GM21526 (cell line): Measurements from ENCODE around the gene CNTNAP4.

Source experiments
- ATAC-seq: cut with Tn5 transposase; IDR thresholded peaks from one replicate; pipeline ENCODE4 v1.9.1; 2021; ENCODE audit warnings: moderate library complexity; ENCODE audit not compliant: unreplicated experiment, low FRiP score

Gene CNTNAP4

DNA sequence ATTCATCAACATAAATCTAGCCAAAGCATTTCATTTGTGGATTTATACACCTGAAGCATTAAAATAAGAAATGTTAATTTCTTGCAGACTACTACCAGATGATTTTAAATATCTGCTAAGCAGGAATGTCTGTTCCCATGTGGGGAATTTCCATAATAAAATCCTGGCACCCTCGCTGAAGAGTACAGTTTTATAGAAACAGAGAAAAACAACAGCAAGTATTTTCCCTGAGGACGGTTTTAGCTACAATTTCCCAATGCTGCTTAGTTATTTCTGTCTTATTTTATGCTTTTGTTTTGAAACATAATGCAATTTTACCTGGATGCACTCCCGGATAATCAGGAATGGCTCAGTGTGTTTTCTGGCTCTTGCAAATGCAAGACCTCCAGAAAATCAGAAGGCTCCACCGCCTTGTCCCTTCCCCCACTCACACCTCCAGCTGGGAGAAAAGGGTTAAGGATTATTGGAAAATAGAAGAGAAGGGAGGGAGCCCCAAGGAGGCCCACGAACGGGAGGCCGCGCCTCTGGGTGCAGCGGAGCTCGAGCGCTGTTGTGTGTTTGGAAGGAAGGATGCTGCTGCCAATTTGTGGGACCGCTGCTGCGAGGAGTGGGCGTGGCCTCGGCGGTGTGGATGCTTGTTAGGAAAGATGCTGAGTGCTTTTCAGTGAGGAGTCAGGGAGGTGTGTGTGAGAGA, at the start of gene CNTNAP4:
TSS of gene CNTNAP4 (plus strand) at position 657 of the 694 bp plus-strand sequence. CDS start 262 bp downstream, outside the sequence.
- ATAC-seq, result no peak

DNA sequence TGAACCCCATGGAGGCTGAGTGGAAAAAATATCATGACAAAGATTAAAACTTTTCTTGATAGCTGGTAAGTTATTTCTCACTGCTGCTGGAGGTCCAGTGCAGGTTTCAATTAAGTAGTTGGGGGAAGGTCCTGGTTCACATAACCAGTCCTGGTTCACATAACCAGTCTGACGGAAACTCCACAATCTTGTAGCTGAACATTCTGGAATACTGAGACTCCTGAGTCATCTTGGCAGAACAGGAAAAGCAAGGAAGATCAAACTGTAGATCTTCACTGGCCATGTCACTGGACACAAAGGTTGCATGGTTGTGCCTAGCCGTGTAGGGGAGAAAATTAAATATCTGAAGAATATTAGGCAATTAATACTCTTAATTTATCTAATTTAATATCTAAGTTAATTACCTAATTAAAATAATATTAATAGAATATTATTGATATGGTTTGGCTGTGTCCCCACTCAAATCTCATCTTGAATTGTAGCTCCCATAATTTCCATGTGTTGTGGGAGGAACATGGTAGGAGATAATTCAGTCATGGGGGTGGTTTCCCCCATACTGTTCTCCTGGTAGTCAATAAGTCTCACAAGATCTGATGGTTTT, 48.6 kb upstream of the CNTNAP4 start:
- ATAC-seq, result no peak

DNA sequence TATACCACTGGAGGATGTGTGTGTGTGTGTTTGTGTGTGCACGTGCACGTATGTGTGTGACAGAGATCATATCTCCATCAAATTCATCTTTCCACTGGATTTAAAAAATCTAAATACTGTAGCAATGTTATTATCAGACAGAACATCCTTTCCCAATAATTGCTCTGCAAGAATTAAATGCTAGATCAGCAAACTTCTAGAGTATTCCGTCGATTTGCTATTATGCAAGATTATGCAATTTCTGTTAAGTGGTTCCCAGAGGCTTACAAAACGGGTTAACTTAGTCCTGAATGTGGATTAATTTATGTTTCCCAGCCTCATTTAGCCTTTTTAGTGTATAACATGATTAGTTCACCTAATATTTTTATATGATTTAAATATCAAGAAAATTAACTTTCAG, 44.5 kb upstream of the CNTNAP4 start:
- no peak for ATAC-seq

DNA sequence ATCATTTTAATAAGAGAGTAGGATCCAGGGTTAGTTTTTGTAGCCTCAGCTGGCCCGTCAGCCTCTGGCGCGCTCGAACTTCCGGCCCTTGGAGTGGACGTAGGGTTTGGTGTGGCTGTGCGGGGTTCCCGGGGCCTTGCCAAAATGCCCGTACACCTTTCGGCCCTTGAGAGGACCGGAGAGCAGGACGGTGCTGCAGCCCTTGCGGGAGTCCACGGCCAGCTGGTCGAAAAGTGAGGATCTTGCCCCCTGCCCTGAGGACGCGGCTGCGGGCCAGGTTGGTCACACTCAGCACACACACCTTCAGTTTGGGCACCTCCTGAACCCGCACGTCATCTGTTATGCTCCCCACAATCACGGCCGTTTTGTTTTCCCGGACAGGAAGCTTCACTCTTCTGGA, 42.2 kb upstream of the CNTNAP4 start:
- ATAC-seq, result no peak

DNA sequence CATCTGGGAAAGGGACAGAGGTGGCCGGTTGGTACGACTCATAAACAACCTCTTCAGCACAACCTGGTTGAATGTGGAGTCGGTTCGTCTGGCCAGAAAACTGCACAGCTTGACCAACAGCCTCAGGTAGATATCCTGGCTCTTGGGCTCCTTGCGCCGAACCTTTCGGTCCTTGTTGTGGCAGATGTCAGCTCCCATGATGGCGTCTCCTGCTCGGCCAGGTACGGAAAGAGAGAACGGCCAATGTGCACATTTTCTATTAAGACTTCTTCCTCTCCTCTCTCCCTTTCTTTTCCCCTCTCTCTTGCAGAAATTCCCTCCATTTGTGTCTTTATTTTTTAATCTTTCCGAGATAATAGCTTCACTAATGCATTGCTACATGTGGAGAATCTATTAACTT, 41.8 kb upstream of the CNTNAP4 start:
- ATAC-seq, result no peak

DNA sequence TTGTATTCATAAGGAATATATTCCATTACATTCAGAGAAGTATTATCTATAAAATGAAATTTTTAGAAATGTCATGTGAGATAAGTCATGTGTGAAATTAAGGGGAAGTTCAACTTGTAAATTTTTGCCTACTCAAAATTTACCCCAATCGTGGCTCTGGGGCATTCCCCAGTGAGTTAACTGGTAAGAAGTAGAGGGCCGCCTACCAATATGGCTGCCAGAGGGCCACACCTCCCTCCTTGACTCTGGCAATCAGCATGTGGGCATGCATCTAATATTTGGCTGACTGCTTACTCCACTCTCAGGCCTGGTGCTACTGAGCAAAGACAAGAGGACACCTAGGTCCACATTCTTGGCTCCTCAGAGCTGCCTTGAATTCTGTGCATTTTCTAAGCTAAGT, 39.7 kb upstream of the CNTNAP4 start:
- no peak for ATAC-seq

DNA sequence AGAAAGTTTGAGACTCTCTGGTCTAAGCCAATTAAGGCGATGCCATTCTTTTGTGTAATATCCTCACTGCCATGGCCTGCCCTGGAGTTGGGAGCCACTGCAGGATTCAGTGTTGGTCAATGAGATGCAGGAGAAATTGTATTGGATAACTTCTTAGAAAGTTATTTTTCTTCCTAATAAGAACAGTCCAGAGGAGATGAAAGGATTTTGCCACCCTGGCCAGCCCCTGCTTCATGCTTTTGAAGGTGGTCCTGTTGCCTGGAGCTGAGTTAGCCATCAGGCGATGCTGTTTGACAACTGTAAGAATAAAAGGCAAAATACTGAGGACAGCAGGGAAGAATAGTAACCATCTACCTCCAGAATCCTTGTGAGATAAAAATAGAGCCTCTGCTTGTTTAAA, 35.4 kb upstream of the CNTNAP4 start:
- ATAC-seq, result no peak

DNA sequence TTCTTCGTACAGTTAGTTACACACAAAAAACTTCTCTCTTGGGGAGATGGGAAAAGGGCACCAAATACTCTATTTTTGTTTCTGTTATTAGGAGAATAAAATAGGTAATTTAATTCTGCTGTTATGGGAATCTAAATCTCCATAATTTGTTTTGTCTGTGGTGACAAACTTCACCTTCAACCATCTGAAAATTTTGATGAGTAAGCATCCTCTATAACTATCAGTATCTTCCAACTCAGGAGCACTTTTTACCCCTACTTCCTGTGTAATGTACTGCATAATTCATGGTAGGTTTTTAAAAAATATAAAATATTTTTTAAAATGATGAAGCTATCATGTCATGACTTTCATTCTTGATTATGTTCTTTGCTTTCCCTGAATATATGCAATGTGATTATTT, 33.6 kb upstream of the CNTNAP4 start:
- ATAC-seq, result no peak

DNA sequence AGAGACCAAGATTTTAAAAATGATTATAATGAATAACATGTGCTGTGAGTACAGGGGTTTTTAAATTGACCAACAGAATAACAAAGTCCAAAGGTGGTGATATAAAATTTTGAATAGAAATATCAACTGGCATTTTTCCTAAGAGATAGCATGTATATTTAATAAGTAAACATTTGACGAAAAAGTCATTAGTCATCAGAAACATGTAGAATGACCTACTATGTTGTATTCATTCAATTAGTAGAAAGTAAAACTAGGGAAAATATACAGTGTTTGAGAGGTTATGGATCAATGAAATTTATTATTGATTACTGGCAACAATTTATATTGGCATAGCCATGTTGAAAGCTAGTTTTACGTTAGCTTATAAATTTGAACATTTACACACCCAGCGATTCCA, 30.6 kb upstream of the CNTNAP4 start:
- ATAC-seq, result no peak

DNA sequence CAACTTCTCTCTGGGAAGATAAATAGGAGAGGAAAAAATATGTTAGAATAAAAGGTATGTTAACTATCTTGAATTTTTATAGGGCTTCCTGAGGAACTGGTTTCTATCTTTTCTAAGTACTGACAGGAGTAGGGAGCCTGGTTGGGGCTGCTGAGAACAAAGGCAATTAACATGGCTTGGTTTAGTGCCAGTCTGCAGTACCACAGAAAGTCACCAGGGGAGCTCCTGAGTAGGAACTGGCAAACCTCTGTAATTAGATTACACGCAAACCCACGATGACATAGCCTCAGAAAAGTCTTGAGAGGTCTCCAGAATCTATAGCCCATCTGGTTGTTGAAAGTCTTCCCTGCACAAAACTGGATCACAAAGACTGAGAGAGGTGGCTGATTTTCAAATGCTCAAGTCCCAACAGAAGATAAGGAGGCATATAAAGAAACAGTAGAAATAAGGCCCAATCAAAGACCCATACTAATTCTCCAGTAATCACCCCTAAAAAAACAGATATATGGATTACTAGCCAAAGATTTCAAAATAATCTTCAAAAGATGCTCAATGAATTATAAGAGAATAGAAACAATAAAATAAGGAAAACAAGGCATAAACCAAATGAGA, 11.7 kb upstream of the CNTNAP4 start:
- ATAC-seq, result peak; percentile 95

DNA sequence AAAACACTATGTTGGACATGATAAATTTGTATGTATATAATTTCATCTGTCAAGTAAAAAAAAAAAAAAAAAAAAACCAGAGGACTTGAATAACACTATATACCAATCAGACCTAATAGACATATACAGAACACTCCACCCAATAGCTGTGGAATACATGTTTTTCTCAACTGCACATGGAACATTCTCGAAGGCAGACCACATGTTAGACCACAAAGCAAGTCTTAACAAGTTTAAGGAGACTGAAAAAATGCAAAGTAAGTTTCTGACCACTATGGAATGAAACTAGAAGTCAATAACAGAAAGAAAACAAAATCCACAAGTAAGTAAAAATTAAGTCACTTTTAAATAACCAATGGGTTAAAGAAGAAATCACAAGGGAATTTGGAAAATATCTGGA, 8.4 kb upstream of the CNTNAP4 start:
- ATAC-seq, result no peak

DNA sequence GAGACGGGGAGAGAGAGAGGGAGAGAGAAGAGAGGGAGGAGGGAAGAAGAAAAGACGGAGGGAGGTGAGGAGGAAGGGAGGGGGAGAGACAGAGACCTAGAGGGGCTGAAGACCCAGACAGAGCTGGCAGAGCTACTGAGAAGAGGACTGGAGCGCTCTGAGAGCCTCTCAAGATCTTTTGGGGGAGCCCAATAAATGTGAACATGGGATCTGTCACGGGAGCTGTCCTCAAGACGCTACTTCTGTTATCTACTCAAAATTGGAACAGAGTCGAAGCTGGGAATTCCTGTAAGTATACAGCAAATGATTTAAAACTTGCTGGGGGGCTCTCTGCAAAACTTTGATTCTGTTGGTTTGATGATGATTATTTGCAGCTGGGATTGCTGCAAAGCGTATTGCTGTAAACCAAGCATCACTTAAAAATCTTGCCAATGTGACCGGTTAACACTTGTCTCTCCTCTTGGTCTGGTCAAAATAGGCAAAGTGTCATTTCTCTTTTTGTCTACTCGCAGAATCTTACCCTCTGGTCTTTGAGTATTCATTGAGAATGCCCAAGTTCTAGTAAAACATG, 344 bp downstream of the CNTNAP4 start:
- ATAC-seq, result no peak

DNA sequence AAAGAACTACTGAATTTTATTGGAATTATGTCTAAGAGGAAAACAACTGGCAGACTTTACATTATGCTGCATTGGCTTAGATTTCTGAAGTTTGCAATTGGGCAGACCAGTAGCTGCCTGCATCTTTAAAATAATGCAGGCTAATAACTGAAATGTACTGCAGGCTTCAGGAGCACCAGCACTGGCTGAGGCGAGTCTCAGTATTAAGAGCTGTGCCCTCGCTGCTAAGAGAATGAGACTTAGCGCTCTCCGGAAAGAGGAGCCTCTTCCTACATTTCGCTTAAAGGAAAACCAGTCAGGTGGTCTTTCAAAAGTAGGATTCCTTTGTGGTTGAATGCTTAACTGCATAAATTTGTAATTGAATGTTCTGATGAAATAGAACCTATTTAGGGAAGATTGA, 885 bp downstream of the CNTNAP4 start:
- no peak for ATAC-seq

DNA sequence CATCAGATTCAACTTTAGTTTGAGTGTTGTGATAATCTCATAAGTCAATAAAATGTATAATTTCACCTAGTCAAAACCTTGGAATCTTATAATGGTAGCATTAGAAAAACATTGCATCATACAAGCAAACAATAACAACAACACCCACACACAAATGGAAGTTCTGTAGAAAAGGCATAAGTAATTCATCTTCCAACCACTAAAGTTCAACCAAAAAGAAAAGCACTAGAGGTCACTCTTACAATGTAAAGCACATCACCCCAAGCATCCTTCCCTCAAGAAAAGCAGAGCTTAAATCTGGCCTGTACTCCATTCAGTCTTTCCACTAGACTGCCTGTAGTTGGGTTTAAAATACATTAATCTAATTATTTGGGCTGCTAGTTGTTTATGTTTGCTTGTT, 1.8 kb downstream of the CNTNAP4 start:
- no peak for ATAC-seq

DNA sequence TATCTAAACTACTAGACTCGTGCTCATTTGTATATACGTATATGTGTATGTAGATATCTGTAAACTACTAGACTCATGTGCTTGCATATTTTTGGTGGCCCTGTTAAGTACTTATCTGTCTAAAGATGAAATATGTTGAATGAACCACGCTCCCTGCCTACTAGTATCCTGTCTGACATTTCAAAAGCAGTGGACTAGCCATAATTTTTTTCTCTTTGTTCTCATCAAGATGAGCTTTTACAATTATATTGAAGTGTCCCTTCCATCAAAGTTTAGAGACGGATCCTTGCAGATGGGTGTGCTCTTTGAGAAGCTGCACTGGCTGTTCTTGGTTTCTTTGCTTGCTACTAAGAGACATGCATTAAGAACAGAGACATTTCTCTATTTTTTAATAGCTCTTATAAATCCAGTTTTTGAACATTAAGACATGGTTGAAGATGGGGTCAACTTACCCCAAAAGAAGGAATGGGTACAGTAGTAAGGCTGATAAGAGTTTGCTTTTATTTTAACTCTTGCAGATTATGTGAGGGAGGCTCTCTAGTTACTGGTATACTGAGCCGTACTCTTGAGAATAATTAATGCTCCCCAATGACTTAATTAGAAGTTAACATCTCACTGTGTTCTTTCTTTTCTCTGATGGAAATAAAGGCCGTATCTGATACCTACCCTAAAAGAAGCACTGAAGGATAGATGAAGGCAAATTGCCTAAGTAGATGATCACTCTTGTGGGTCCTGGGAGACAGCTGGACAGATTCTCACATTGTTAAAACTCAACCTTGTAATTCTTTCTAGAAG, 3.4 kb downstream of the CNTNAP4 start:
- ATAC-seq, result no peak

DNA sequence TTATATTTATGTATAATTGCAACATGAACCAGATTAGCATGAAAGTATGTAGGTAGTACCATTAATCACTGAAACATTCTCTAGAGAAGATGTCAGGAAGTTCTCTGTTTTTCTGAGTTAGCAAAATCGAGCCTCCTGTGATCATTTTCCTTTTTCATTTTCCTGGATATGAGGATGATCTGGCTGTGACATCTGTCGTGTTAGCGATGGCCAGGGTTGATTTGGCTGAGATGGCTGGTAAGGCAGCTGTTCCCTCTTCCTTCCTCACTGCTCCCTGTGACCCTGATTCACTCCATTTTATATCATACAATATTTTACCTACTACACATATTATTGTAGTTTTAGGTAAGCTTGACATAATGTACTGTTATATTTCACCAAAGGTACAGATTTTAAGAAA, 10.3 kb downstream of the CNTNAP4 start:
- no peak for ATAC-seq

DNA sequence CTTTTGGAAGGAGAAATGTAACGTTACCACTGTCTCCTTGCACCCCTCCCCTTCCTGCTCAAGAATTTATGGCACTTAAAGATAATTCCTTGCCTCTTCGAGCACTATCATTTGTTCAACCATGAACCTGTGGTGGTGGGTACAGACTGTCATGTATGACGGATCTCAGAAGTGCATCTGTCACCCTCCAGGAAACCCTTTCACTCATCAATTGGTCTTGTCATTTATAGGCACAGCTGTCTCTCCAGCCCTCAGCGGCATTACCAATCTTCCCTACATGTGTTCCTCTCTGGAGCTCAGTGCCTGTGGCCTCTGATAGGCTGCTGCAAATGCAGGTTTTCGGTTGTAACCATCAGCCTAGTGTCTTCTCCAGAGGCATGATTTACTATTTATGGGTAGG, 15.0 kb downstream of the CNTNAP4 start:
- ATAC-seq, result no peak

DNA sequence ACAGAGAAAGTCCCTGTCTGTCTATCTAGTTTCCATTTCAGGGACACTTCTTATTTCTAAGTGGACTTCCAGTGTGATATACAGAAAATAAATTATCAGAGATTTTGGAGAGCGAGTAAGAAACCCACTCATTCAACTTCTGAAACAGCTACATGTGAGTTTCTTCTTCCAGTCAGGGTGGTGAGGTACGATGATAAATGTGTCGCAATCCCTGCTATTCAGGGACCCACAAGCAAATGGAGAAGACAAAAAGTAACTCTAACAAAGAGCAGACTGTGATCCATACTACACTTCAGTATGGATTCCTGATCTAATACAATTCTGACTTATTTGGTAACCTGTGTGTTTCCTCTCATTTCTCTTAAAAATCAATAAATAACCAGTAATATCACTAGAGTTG, 16.8 kb downstream of the CNTNAP4 start:
- no peak for ATAC-seq

DNA sequence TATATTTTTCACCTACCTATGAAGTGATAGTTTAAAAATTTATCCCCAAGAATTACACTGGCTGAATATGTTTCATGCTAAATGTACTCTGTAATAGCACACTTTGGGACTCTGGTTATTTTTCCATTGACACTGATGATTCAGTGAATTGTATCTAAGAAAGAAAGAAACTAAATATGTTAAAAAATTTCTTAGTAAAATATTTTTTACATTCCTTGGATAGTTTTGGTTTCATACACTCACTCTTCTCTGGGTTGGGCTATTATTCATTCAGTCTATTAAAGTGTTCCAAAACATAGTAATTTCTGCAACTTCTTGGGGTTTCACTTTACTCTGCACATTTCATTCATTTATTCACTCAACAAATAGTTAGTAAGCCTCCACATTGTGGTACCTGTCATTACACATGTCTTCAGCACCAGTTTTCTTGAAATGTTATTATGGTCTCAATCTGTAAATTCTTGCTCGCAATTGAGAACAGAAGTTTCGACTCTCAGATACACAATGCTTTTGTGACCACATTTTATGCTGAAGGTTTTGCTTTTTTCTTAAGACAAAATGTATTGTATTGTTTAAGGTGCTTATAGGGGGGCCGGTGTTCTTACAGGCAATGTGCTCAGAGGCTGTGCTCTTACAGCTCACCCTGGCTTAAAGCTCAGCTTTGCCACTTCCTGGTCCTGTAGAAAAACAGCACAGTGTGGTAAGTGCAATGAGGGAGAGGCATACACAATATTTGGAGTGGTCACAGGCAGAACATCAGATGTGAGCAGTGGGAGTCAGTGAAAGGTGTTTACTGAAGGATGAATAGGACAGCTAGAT, 17.4 kb downstream of the CNTNAP4 start:
- no peak for ATAC-seq

DNA sequence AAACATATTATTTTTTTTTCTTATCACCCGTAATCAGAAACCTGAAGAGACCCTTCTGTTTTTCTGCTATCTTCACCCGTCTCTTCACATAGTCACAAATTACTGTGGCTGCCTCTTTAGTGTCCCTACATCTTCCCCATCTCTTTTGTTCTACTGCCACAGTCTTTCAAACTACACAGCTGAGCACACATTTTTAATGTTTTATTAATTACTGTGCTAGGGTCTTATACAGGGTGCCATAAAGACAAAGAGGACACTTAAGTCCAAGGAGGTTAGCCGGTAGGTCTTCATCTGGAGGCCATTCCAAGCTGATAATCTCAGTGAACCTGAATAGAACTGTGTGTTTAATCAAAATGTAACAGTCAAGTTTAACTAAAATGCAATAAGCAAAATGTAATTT, 20.7 kb downstream of the CNTNAP4 start:
- no peak for ATAC-seq
